Large intestine (tissue), 12 donors: ENCODE measurements around the gene MISP3. TPM values are rescaled to one million over a fixed set of nuclear protein-coding genes. Genes with fewer than 3 reads are reported as not detected.
A peak's percentile ranks its signal among the peaks of the same experiment; 100 is the strongest.
"Not testable (repeated sequence)": the region's sequence is repeated elsewhere in the genome, so short reads cannot be mapped to it uniquely, and the experiment has no call there.

Experiments used
- DNase-seq, 2 donors: peaks; one replicate each; pipeline versions ENCODE4 v3.0.0 to v3.0.0-alpha.2; 2013
- H3K27ac ChIP-seq: one replicate; pipeline ENCODE4 v1.5.1; 2013; ENCODE audit warnings: low read length
- H3K27me3 ChIP-seq: 2 replicates; pipeline ENCODE4 v1.6.1; 2013; ENCODE audit warnings: low read length; ENCODE audit not compliant: control insufficient read depth, insufficient read depth
- H3K36me3 ChIP-seq: 2 replicates; pipeline ENCODE4 v1.6.1; 2013; ENCODE audit warnings: low read length; ENCODE audit not compliant: control insufficient read depth, insufficient read depth
- H3K4me1 ChIP-seq: one replicate; pipeline ENCODE4 v1.6.1; 2013; ENCODE audit warnings: low read length; ENCODE audit not compliant: control insufficient read depth, insufficient read depth
- H3K4me3 ChIP-seq: one replicate; pipeline ENCODE4 v1.5.1; 2013; ENCODE audit warnings: low read length
- H3K9me3 ChIP-seq: one replicate; pipeline ENCODE4 v1.6.1; 2013; ENCODE audit warnings: mild to moderate bottlenecking, low read depth, low read length, moderate library complexity; ENCODE audit not compliant: control insufficient read depth
- WGBS: methylation state at CpG from one replicate; pipeline ENCODE4 v1.1.5; 2013; ENCODE audit warnings: low lambda C conversion rate; ENCODE audit not compliant: insufficient coverage; 5-methylcytosine and 5-hydroxymethylcytosine counted together
- long read RNA-seq, 11 donors: transcript quantifications; one replicate each; lab custom pipeline, GENCODE V29; 2026
- polyA plus RNA-seq: library from polyadenylated mRNA; unstranded; fragments of 120-200 nt; gene quantifications from one replicate; pipeline ENCODE4 v1.2.1, GENCODE V29; 2013

The MISP3 gene
- 12.3 TPM for polyA plus RNA-seq
- long read RNA-seq, donor 1, partial matches to known transcripts = 0 of 2 reads
- long read RNA-seq, donor 1, other reads (novel, unspliced or antisense) = 0 of 2 reads
- long read RNA-seq, donor 2, transcript MISP3-202 (3 exons, 1,535 nt) = major isoform, 5 of 9 reads
- long read RNA-seq, donor 2, partial matches to known transcripts = 0 of 9 reads
- long read RNA-seq, donor 2, other reads (novel, unspliced or antisense) = 0 of 9 reads
- long read RNA-seq, donor 3 = 0 reads
- long read RNA-seq, donor 4, partial matches to known transcripts = 0 of 3 reads
- long read RNA-seq, donor 4, other reads (novel, unspliced or antisense) = 0 of 3 reads
- long read RNA-seq, donor 5, partial matches to known transcripts = 0 of 5 reads
- long read RNA-seq, donor 5, other reads (novel, unspliced or antisense) = 0 of 5 reads
- long read RNA-seq, donor 6, transcript MISP3-202 (3 exons, 1,535 nt) = major isoform, 8 of 12 reads
- long read RNA-seq, donor 6, partial matches to known transcripts = 0 of 12 reads
- long read RNA-seq, donor 6, other reads (novel, unspliced or antisense) = 0 of 12 reads
- long read RNA-seq, donor 7, transcript MISP3-204 (1 exons, 2,187 nt) = major isoform, 6 of 8 reads
- long read RNA-seq, donor 7, partial matches to known transcripts = 0 of 8 reads
- long read RNA-seq, donor 7, other reads (novel, unspliced or antisense) = 0 of 8 reads
- long read RNA-seq, donor 8, transcript MISP3-202 (3 exons, 1,535 nt) = minor isoform, 5 of 18 reads
- long read RNA-seq, donor 8, transcript MISP3-204 (1 exons, 2,187 nt) = major isoform, 12 of 18 reads
- long read RNA-seq, donor 8, partial matches to known transcripts = 0 of 18 reads
- long read RNA-seq, donor 8, other reads (novel, unspliced or antisense) = 0 of 18 reads
- long read RNA-seq, donor 9, transcript MISP3-204 (1 exons, 2,187 nt) = major isoform, 7 of 8 reads
- long read RNA-seq, donor 9, partial matches to known transcripts = 0 of 8 reads
- long read RNA-seq, donor 9, other reads (novel, unspliced or antisense) = 0 of 8 reads
- long read RNA-seq, donor 10, transcript MISP3-202 (3 exons, 1,535 nt) = major isoform, 6 of 13 reads
- long read RNA-seq, donor 10, transcript MISP3-204 (1 exons, 2,187 nt) = major isoform, 6 of 13 reads
- long read RNA-seq, donor 10, partial matches to known transcripts = 0 of 13 reads
- long read RNA-seq, donor 10, other reads (novel, unspliced or antisense) = 0 of 13 reads
- long read RNA-seq, donor 11, partial matches to known transcripts = 0 of 5 reads
- long read RNA-seq, donor 11, other reads (novel, unspliced or antisense) = 0 of 5 reads

GRCh38 chr19:14072535-14073260 is at the start of gene MISP3:
Gene MISP3 (plus strand): TSS chr19:14072786. CDS start chr19:14073310, 524 bp downstream.
- DNase-seq = peak; percentile 70 to 88
- WGBS = no CpG with 5 or more reads among the region's 51 CpGs
- Histone ChIP-seq H3K4me1 (peaks cover 12% of the 10 kb centered on the region), H3K4me3 (peak within 1 kb of the TSS; percentile 86), H3K27me3 (peaks cover 2% of the 10 kb centered on the region), H3K9me3 (peaks cover 3% of the 10 kb centered on the region), H3K36me3 (no peaks in the 10 kb centered on the region), H3K27ac (peak within 1 kb of the TSS; percentile 98)

- H3K36me3 ChIP-seq = no peaks in the 10 kb centered on the region
- peak; percentile 81 to 91 for DNase-seq
- no peaks in the 10 kb centered on the region for H3K9me3 ChIP-seq
- H3K27ac ChIP-seq = peak overlapping the region; percentile 39
- H3K4me1 ChIP-seq = peaks cover 5% of the 10 kb centered on the region
- peaks cover 8% of the 10 kb centered on the region for H3K27me3 ChIP-seq
- no peak overlapping the region for H3K4me3 ChIP-seq
- 100% methylated on average over 3 of the region's 9 CpGs for WGBS
These were observed 49.0 kb upstream of the MISP3 start for GRCh38 chr19:14023404-14024235.

- not testable (repeated sequence) for H3K36me3 ChIP-seq, DNase-seq, H3K27ac ChIP-seq, H3K4me1 ChIP-seq, H3K9me3 ChIP-seq, H3K4me3 ChIP-seq
- H3K27me3 ChIP-seq = peaks cover 13% of the 10 kb centered on the region
- no CpG with 5 or more reads among the region's 5 CpGs for WGBS
These were observed 45.9 kb upstream of the MISP3 start for GRCh38 chr19:14026652-14027192.

- 33% methylated on average over 2 of the region's 24 CpGs for WGBS
- no peaks in the 10 kb centered on the region for H3K36me3 ChIP-seq
- H3K4me3 ChIP-seq = no peak within 1 kb of the TSS
- no peaks in the 10 kb centered on the region for H3K9me3 ChIP-seq
- DNase-seq = no peak
- H3K27me3 ChIP-seq = peaks cover 13% of the 10 kb centered on the region
- H3K27ac ChIP-seq = no peak within 1 kb of the TSS
- H3K4me1 ChIP-seq = peaks cover 8% of the 10 kb centered on the region
These were observed 44.6 kb upstream of the MISP3 start, which contains the start of gene RLN3 for GRCh38 chr19:14027856-14028450. Gene RLN3 (plus strand): TSS chr19:14028148. CDS start chr19:14028205, 57 bp downstream.

GRCh38 chr19:14028901-14029300 is 43.7 kb upstream of the MISP3 start:
- H3K27me3 ChIP-seq = peaks cover 13% of the 10 kb centered on the region
- no CpG with 5 or more reads among the region's 4 CpGs for WGBS

GRCh38 chr19:14030997-14031718 is 41.4 kb upstream of the MISP3 start:
- peaks cover 3% of the 10 kb centered on the region for H3K4me1 ChIP-seq
- H3K9me3 ChIP-seq = no peaks in the 10 kb centered on the region
- H3K27me3 ChIP-seq = peaks cover 13% of the 10 kb centered on the region
- H3K36me3 ChIP-seq = no peaks in the 10 kb centered on the region
- 0% methylated on average over 2 of the region's 20 CpGs for WGBS
- DNase-seq = no peak
- H3K4me3 ChIP-seq = peak overlapping the region; percentile 70
- no peak overlapping the region for H3K27ac ChIP-seq

More at GRCh38 chr19:14028901-14029300, 43.7 kb upstream of the MISP3 start:
- peaks cover 4% of the 10 kb centered on the region for H3K4me1 ChIP-seq
- H3K36me3 ChIP-seq = no peaks in the 10 kb centered on the region
- no peak overlapping the region for H3K4me3 ChIP-seq
- no peak for DNase-seq
- no peaks in the 10 kb centered on the region for H3K9me3 ChIP-seq
- H3K27ac ChIP-seq = no peak overlapping the region

GRCh38 chr19:14031719-14032480 is 40.7 kb upstream of the MISP3 start, which contains the start of gene IL27RA:
Gene IL27RA (plus strand): TSS chr19:14031762. CDS start chr19:14031873, 111 bp downstream.
- no peaks in the 10 kb centered on the region for H3K36me3 ChIP-seq
- WGBS = no CpG with 5 or more reads among the region's 63 CpGs
- H3K27me3 ChIP-seq = peaks cover 13% of the 10 kb centered on the region
- no peaks in the 10 kb centered on the region for H3K9me3 ChIP-seq
- DNase-seq = peak; percentile 56 to 80
- peak within 1 kb of the TSS; percentile 70 for H3K4me3 ChIP-seq
- peaks cover 3% of the 10 kb centered on the region for H3K4me1 ChIP-seq
- H3K27ac ChIP-seq = no peak within 1 kb of the TSS

GRCh38 chr19:14033946-14034345 is 38.6 kb upstream of the MISP3 start:
- 100% methylated on average over 1 of the region's 2 CpGs for WGBS
- Histone ChIP-seq H3K4me3 (no peak overlapping the region), H3K27me3 (peaks cover 5% of the 10 kb centered on the region), H3K9me3 (no peaks in the 10 kb centered on the region), H3K36me3 (no peaks in the 10 kb centered on the region), H3K4me1 (peaks cover 3% of the 10 kb centered on the region), H3K27ac (no peak overlapping the region)
- no peak for DNase-seq
